ENCODE measurements around the gene DDX25.

DNA sequence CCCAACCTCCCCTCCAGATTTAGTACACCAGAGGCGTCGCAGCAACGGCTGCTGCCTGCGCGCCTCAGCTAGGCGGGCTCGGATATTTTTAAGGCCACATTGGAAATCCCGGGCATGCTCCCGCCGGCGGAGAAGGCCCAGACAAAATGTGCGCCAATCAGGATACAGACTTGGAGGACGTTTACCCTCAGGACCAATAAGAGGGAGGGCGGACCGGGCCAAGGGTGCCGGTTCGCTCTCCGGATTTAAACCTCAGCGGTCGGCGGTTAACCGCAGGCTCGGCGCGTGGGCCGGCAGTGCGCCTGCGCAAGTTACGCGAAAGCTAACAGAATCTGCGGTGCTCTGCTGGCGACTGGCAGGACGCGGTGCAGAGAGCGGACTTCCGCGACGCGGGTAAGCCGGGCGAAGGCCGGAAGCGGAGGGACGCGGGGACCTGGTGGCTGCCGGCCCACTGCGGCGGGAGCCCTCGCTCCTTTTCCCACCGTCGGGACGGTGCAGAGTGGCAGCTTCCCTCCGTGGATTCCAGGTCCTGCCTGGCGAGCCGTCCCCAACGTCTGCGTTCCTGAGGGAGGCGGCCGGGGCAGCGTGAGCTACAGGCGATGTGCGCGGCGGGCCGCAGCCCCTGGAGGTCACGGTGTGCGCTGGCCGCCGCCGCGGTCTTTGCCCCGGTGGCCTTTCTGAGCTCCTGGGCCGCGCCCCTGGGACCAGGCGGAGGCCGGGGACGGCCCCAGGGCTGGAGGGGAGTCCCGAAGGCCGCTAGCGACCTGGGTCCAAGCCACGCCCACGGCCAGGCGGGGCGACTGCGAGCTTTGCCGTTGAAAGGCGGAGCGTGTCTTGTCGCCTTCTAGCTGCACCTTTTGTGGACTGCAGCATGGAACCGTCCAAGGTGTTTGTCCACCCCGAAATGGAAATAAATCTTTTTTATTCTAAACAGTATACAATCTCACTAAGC is 16.7 kb upstream of the DDX25 start, which contains the start of gene HYLS1:
- TF ChIP-seq, protein P1, sequence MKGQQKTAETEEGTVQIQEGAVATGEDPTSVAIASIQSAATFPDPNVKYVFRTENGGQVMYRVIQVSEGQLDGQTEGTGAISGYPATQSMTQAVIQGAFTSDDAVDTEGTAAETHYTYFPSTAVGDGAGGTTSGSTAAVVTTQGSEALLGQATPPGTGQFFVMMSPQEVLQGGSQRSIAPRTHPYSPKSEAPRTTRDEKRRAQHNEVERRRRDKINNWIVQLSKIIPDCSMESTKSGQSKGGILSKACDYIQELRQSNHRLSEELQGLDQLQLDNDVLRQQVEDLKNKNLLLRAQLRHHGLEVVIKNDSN (IDR thresholded peaks at IDR 0.05): no peak
- TF ChIP-seq RAD21 (IDR thresholded peaks at IDR 0.05; ENCODE audit: low read depth) (no peak), TAF1 (IDR thresholded peaks at IDR 0.05; ENCODE audit: low read depth) (peak; percentile 43), TCF12 (IDR thresholded peaks at IDR 0.05; ENCODE audit: low read depth) (peak; percentile 63; the same call in 1 of the 2 replicates), TEAD4 (IDR thresholded peaks at IDR 0.05) (peak; percentile 25), CREB1 (IDR thresholded peaks at IDR 0.05; ENCODE audit: low read depth) (no peak), FOXM1 (IDR thresholded peaks at IDR 0.05; ENCODE audit: borderline replicate concordance, low read depth) (no peak; the same call in 1 of the 2 replicates), CEBPB (IDR thresholded peaks at IDR 0.05) (no peak), ZBTB7A (IDR thresholded peaks at IDR 0.05; ENCODE audit: low read depth) (0 out of 2 replicates have a peak, but pooled peaks have one; percentile 38), EGR1 (IDR thresholded peaks at IDR 0.05) (no peak), YY1 (IDR thresholded peaks at IDR 0.05; ENCODE audit: low read depth) (no peak), EP300 (IDR thresholded peaks at IDR 0.05; ENCODE audit: borderline replicate concordance) (no peak)
- TF ChIP-seq, protein P2, sequence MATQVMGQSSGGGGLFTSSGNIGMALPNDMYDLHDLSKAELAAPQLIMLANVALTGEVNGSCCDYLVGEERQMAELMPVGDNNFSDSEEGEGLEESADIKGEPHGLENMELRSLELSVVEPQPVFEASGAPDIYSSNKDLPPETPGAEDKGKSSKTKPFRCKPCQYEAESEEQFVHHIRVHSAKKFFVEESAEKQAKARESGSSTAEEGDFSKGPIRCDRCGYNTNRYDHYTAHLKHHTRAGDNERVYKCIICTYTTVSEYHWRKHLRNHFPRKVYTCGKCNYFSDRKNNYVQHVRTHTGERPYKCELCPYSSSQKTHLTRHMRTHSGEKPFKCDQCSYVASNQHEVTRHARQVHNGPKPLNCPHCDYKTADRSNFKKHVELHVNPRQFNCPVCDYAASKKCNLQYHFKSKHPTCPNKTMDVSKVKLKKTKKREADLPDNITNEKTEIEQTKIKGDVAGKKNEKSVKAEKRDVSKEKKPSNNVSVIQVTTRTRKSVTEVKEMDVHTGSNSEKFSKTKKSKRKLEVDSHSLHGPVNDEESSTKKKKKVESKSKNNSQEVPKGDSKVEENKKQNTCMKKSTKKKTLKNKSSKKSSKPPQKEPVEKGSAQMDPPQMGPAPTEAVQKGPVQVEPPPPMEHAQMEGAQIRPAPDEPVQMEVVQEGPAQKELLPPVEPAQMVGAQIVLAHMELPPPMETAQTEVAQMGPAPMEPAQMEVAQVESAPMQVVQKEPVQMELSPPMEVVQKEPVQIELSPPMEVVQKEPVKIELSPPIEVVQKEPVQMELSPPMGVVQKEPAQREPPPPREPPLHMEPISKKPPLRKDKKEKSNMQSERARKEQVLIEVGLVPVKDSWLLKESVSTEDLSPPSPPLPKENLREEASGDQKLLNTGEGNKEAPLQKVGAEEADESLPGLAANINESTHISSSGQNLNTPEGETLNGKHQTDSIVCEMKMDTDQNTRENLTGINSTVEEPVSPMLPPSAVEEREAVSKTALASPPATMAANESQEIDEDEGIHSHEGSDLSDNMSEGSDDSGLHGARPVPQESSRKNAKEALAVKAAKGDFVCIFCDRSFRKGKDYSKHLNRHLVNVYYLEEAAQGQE (IDR thresholded peaks at IDR 0.05; ENCODE audit: low read depth): 0 out of 2 replicates have a peak, but pooled peaks have one; percentile 13
- TF ChIP-seq, protein P3, sequence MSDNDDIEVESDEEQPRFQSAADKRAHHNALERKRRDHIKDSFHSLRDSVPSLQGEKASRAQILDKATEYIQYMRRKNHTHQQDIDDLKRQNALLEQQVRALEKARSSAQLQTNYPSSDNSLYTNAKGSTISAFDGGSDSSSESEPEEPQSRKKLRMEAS (IDR thresholded peaks at IDR 0.05): peak; percentile 73

Measured in Ishikawa (cell line).